ENCODE data around the gene SH2D3C.

The SH2D3C gene, protein sequence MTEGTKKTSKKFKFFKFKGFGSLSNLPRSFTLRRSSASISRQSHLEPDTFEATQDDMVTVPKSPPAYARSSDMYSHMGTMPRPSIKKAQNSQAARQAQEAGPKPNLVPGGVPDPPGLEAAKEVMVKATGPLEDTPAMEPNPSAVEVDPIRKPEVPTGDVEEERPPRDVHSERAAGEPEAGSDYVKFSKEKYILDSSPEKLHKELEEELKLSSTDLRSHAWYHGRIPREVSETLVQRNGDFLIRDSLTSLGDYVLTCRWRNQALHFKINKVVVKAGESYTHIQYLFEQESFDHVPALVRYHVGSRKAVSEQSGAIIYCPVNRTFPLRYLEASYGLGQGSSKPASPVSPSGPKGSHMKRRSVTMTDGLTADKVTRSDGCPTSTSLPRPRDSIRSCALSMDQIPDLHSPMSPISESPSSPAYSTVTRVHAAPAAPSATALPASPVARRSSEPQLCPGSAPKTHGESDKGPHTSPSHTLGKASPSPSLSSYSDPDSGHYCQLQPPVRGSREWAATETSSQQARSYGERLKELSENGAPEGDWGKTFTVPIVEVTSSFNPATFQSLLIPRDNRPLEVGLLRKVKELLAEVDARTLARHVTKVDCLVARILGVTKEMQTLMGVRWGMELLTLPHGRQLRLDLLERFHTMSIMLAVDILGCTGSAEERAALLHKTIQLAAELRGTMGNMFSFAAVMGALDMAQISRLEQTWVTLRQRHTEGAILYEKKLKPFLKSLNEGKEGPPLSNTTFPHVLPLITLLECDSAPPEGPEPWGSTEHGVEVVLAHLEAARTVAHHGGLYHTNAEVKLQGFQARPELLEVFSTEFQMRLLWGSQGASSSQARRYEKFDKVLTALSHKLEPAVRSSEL

DNA sequence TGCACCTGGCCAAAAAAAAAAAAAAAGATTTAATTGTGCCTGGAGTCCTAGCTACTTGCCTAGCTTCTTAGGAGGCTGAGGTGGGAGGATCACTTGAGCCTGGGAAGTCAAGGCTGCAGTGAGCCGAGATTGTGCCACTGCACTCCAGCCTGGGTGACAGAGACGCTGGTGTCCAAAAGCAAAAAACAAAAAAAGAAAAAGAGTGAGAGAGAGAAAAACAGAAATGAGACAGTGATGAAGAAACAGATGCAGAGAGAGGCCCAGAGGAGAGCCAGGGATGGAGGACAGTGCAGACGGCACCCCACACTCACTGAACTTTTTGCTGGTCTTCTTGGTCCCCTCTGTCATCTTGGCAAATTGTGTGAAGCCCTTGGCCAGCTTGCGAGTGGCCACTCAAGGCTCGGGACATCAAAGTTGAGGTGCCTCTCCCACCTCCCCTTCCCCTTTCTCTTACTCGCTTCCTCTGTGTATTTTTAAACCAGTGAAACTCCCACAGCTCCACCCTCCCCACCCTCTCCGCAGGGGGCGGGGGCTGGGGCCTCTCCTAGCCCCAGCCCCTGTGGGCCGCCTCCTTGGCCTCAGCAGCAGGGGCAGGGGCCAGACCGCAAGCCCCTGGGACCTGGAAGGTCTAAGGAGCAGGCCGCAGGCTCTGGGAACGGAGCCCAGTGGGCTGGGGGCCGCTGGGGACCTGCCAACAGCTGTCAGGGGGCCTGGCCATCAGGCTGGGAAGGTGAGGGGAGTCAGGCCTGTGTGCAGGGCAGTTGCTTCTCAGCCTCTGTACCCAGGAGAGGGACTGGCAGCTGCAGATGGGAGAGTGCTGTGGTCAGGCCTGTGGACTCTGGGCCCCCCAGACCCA lies at the start of gene SH2D3C:
Gene SH2D3C (minus strand): TSS at position 387 of the 856 bp plus-strand sequence. CDS start 39 bp downstream, at position 348.
- no peak for DNase-seq

DNA sequence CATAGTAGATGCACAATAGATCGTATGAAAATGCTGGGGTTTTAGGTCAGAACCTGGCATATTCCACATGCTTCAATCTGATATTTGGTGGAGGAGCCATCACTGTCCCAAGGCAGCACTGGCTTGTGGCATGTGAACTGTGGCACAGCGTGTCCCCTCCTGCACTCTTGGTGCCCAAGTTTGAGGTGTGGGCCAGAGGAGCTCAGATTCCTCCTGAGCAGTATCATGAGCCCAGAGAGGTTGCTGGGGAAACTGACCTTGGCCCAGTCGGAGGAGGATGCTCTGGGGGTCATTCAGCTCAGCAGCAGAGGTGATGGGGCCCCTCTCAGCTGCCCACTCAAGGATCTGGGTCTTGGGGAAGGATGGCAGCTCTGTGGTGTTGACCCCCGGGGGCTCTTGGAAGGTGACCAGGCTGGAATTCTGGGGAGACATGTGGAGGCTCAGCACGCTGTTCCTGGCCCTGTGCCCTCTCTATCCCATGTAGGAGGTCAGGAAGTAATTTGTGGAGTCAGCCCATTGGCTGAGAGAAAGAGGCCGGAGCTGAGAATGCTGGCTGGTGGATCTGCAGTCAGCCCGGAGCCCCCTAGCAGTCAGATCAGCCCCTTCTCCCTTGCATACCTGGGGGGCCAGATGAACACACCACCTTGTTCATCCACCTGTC lies 47.9 kb upstream of the SH2D3C start:
- DNase-seq, result no peak

DNA sequence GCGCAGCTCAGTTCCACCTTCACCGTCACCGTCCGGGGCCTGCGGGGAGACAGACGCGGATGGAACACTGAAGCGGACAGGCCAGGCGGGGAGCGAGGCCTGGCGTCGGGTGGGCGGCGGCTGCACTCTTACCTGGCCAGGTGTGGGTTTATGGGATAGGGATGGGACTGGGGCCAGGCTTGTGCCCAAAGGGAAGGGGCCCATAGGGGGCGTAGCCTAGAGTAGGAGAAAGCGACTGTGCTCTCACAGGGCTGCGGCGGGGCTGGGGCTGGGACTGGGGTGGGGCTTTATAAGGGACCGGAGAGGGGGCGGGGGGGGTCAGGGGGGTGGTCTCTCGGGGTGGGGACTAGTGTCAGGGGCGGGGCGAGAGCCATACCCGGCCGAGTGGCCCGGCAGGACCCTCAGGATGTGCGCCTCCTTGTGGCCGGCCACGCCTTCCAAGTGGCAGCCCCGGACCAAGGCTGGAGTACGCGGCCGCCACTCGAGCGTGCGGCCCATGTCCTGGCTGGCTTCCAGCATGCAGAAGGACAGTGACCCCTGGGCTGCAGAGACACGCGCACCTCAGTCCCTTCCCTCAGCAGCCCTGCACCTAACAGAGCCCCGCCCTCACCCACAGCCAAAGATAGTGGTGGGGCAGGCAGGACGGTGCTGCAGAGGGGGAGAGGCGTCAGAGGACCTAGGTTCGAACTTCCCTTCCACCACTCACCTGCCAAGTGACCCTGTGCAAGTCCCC lies 47.0 kb upstream of the SH2D3C start:
- no peak for DNase-seq

DNA sequence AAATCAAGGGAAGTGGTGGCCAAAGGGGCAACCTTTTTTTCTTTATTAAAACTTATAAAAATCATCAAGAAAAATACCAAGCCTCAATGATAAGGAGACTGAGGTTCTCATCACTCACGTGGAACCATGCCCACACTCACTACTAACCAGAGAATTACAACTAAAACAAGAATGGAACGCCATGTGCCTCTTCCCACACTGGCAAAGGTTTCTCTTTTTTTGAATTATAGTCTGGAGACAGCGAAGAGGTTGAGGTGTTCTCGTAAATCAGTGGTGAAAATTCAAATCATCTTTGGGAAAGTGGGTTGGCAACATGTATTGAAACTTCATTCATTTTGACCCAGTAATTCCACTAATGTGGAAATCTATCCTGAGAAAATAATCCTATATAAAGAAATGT lies 43.6 kb upstream of the SH2D3C start:
- no peak for DNase-seq

DNA sequence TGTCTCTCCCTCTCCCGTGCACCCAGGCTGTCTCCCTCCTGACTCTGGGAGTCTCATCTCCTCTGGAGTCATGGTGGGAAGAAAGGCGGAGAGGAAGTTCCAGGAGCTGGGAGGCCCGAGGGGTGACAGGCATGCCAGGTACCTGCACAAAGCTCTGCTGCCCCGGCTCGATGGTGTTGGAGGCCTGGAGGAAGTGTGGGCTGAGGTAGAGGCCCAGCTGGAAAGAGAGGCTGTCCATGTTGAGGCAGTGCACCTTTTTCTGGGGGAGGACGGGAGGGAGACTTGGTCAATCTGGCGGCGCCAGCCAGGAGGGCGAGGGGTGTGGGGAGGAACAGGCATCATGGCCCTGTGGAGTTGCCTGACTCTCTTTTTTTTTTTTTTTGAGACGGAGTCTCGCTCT lies 40.1 kb upstream of the SH2D3C start:
- DNase-seq, result no peak

DNA sequence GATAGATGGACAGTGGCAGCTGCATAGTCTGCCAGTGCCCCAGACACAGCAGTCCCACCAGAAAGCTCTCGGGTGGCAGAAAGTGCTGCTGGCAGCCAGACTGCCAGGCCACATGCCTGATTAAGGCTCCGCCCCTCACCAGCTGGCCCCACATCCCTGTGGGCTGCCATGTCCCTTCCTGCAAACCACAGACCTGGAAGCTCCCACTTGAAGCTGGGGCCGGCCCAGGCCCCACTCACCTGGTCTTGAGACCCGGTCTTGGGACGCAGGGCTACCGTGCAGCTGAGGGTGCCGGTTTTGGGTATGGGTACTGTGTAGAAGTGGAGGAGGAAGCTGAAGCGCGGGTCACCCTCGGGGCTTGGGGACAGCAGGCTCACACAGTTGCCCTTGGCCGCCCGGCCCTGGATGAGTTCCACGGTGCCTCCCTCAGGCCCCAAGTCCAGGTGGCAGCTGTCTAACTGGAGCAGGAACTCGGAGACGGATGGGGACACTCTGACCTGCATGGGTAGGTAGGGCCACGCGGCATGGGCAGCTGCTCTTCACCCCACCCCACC lies 39.5 kb upstream of the SH2D3C start:
- no peak for DNase-seq

DNA sequence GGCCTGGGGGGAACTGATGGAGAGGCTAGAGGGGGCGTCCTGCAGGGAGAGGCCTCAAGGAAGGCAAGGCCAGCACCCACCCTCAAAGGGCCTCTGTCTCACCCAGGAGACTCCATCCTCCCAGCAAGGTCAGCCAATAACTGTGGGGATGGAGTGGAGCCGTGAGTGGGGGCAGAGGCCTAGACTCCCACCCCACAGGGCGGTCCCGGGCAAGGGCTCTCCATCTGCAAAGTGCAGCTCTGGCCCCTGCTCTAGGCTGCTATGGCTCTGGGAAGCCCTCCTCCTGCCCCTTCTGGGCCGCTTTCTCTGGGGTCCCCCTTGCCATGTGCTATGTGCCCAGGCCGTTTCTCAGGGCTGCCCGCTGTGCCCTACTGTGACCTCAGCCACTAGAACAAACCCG lies 38.3 kb upstream of the SH2D3C start:
- DNase-seq, result no peak

DNA sequence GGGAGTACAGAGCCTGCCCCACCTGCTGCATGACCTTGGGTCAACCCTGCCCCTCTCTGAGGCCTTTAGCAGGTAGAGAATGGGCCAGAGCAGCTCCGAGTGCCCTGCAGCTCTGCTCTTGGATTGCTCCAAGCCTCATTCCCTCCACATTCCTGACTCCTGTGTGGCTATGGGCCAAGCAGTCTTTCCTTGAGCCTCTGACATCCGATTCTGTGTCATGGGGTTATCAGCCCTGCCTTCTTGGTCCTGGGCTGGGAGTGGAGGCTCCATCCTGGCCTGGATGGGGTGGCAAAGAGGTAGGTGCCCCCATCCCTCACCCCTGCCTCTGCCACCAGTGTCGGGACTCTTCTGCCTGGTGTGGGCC lies 37.9 kb upstream of the SH2D3C start:
- DNase-seq, result no peak

DNA sequence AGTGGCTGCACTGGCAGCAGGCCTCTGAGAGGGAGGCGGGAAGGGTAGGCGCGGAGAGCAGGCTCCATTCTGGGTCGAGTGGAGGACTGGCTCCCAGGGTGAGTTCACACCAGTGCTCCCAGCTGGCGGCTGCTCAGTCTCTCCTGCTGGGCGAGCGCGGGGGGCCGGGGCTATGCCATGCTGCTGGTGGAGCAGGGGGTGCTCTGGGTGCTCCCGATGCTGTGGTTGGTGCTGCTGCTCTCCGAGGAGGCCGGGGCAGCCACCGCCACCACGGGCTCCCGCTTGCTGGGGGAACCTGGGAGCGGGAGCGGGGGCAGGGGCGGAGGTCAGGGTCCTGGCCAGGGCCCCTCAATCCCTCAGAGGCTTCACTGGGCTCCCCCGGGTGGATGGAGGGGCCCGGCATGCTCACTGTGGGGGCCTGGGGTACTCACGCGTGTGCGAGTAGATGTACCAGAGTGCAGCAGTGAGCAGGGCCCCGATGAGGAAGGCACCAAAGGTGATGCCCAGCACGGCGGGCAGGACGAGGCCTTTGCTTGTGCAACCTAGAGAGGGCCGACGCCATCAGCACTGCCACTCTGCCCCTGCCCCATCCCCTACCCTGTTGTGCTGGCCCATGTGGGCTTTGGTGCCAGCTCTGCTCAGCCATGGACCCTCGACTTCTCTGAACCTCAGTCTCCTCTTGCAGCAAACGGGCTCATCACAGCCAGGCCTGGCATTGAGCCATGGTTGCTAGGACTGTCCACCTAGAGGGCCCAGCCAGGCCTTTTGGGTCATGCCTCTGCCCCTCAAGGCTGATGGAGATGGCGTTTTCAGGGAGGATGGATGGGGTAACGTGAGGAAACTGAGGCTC lies 37.3 kb upstream of the SH2D3C start:
- DNase-seq, result no peak

DNA sequence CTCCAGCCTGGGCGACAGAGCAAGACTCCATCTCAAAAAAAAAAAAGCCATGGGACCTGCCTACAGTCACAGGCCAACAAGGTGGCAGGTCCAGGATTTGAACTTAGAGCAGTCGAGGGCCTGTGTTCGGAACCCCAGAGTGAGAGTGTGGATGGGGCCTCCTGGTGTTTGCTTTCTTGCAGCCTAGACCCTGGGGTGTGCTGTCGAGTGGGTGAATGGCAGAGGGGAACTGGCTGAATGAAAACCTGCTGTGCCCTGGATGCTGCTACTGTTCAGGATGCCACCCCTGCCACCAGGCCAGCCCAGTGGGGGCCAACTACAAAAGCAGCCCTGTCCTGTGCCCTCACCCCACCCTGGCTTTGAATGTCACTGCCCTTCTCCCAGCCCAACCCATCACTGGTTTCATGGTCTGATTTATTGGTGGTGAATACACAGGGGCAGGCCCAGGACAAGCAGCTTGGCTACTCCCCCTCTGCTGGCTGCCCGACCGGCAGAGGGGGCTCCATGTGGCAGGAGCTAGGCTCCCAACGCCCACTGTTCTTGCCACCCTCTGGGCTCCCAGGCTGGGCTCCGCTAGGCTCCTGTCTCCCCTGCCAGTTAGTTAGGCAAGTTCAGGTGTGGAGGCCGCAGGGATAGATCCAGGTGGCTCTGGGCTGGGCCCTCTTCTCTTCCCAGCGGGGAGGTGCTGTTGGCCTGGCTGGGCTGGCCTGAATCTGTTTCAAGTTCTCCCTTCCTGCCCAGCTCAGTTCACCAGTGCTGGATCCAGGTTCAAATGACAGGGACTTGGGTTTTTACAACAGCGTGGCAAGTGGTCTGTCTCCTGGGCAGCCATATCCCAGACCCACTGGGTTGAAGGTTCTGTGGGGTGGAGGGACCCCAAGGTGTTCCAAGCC lies 36.4 kb upstream of the SH2D3C start:
- DNase-seq, result no peak

DNA sequence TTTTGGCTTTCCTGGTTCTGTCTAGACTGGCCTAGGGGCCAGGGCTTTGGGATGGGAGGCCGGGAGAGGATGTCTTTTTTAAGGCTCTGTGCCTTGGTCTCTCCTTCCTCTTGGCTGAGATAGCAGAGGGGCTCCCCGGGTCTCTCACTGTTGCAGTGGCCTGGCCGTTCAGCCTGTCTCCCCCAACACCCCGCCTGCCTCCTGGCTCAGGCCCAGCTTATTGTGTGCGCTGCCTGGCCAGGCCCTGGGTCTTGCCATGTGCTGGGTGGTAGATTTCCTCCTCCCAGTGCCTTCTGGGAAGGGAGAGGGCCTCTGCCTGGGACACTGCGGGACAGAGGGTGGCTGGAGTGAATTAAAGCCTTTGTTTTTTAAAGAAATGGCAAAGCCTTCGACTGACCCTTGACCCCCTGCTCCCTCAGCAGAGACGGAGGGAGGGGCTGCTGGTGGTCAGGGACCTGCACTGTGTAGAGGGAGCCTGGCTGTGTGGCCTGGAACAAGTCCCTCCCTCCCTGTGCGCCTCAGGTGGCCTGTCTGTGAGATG lies 35.3 kb upstream of the SH2D3C start:
- no peak for DNase-seq

DNA sequence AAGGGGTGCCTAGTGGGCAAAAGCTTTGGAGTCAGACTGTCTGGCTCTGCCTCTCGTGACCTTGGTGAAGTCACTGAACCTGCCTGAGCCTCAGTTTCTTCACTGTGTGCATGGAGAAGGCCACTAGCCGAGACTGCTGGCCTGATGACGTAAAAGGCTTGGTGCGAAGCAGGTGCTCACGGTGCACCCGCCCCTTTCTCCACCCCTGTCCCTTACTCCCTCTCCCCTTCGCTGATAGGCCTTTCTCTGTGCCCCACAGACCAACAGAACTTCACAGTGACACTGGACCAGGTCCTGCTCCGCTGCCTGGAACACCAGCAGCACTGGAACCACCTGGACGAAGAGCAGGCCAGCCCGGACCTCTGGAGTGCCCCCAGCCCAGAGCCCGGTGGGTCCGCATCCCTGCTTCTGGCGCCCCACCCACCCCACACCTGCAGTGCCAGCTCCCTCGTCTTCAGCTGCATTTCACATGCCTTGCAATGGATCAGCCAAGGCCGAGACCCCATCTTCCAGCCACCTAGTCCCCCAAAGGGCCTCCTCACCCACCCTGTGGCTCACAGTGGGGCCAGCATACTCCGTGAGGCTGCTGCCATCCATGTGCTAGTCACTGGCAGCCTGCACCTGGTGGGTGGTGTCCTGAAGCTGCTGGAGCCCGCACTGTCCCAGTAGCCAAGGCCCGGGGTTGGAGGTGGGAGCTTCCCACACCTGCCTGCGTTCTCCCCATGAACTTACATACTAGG lies 34.6 kb upstream of the SH2D3C start:
- no peak for DNase-seq

DNA sequence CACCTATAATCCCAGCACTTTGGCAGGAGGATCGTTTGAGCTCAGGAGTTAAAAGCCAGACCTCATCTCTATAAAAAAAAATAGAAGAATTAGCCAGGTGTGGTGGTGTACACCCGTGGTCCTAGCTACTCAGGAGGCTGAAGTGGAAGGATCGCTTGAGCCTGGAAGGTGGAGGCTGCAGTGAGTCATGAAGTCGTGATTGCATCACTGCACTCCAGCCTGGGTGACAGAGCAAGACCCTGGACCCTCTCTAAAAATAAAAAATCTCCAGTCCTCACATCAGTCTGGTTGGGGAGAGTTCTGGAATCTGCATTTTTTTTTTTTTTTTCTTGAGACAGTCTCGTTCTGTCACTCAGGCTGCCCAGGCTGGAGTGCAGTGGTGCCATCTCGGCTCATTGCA lies 33.5 kb upstream of the SH2D3C start:
- DNase-seq, result no peak

DNA sequence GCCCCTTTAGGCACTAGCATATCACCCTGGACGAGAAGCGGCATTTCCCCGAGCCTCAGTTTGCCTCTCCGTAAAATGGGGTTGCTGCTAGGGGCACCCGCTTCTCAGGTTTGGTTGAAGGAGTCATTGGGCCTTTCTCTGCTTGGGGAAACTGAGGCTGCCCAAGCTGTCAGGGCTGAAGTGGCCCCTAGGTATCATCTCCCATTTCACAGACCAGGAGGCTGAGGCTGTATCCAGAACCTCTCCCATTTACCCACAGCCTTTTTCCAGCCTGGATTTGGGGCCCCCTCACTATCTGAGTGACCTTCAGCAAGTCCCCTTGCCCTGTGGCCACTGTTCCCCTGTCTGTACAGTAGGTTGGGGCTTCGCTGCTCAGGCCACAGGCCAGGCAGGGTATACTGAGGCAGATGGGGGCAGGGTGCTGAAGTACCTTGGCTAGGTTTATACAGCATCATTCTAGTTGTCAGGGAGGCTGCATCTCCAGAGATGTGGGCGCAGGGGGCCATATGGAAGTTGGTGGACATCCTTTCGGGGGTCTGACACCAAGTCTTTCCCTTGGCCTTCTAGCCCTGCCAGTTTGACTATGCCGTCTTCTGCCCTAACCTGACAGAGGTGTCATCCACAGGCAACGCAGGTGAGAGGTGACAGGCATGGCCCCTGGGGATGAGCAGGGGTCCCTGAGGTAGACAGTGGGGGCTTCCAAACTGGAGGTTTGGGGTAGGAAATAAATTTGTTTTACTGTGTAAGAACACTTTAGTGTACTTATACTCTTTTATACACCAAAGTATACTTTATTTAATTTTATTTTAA lies 32.1 kb upstream of the SH2D3C start:
- no peak for DNase-seq

DNA sequence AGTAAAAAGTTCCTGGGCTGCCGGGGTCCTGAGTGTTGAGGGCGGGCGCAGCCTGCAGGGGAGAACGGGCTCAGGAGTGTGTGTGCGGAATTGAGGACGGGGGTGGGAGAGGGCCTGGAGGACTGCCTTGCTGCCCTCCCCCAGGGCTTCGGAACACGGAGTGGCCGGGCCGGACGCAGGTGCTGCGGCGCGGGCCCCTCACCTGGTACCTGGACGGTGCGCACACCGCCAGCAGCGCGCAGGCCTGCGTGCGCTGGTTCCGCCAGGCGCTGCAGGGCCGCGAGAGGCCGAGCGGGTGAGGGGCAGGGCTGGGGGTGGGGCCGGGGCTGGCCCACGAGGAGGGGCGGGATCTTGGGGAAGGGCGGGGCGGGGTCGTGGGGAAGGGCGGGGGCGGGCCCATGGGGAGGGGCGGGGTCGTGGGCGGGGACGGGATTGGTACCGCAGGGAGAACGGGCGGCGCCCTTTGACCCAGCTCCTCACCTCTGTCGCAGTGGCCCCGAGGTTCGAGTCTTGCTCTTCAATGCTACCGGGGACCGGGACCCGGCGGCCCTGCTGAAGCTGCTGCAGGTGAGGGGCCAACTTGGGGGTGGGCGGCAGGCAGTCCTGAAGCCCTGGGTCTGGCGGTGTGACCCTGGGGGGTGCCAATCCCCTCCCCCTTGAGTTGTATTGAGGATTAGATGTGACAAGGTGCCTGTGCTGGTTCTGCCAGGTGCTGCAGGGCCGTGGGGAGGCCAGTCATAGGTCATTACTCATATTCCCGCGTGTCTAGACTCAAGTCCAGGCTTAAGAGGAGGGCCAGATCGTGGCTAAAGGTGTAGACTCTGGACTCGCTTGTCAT lies 31.3 kb upstream of the SH2D3C start:
- no peak for DNase-seq

DNA sequence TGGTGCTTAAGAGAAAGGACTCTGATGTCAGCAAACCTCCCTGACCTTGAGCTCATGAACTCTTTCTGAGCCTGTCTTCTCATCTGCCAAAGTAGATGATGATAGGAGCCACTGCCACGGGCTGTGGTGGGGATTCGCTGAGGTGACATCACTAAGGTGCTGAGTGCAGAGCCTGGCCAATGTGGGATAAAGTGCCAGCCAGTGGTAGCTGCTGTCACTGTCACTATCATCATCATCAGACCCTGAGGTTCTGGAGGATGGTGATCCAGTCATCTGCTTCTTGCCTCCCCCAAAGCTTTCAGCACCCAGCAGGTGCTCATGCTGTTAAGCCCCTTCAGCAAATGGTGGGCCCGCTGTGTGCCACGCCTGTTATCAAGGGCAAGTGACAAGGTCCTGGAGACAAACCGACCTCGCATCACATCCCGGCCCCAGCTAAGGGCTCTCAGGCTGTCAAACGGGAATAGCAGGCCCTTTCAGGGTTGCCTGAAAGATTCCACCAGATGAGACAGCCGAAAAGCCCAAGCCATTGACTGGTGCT lies 30.6 kb upstream of the SH2D3C start:
- DNase-seq, result no peak
